DMS153 (cell line): ENCODE measurements around the gene SCN5A.

Experiments
- DNase-seq: peaks from one replicate; lab custom pipeline; 2025; lab: John Stamatoyannopoulos, UW

Gene SCN5A

GRCh38 chr3:38622336-38622735, 27.2 kb downstream of the SCN5A start:
- no peak for DNase-seq

GRCh38 chr3:38620236-38620635, 29.3 kb downstream of the SCN5A start:
- DNase-seq: no peak

- DNase-seq: no peak
Measured at GRCh38 chr3:38618343-38618742, 31.1 kb downstream of the SCN5A start.

- no peak for DNase-seq
Measured at GRCh38 chr3:38617586-38617985, 31.9 kb downstream of the SCN5A start.

- DNase-seq: no peak
Measured at GRCh38 chr3:38617137-38617536, 32.4 kb downstream of the SCN5A start.

- DNase-seq: no peak
Measured at GRCh38 chr3:38616658-38617057, 32.8 kb downstream of the SCN5A start.

- DNase-seq: no peak
Measured at GRCh38 chr3:38616111-38616510, 33.4 kb downstream of the SCN5A start.

- no peak for DNase-seq
Measured at GRCh38 chr3:38614651-38615352, 34.7 kb downstream of the SCN5A start.

- DNase-seq: no peak
Measured at GRCh38 chr3:38614091-38614490, 35.4 kb downstream of the SCN5A start.

- DNase-seq: no peak
Measured at GRCh38 chr3:38613426-38613825, 36.1 kb downstream of the SCN5A start.

GRCh38 chr3:38611866-38612265, 37.6 kb downstream of the SCN5A start:
- no peak for DNase-seq

- DNase-seq: no peak
Measured at GRCh38 chr3:38610934-38611333, 38.6 kb downstream of the SCN5A start.

GRCh38 chr3:38610436-38610835, 39.1 kb downstream of the SCN5A start:
- no peak for DNase-seq

- DNase-seq: no peak
Measured at GRCh38 chr3:38609386-38610111, 39.9 kb downstream of the SCN5A start.

GRCh38 chr3:38608961-38609360, 40.5 kb downstream of the SCN5A start:
- no peak for DNase-seq

- DNase-seq: no peak
Measured at GRCh38 chr3:38608086-38608775, 41.3 kb downstream of the SCN5A start.

- no peak for DNase-seq
Measured at GRCh38 chr3:38606561-38606960, 42.9 kb downstream of the SCN5A start.

GRCh38 chr3:38605981-38606380, 43.5 kb downstream of the SCN5A start:
- no peak for DNase-seq

GRCh38 chr3:38604246-38604645, 45.2 kb downstream of the SCN5A start:
- DNase-seq: no peak

GRCh38 chr3:38603731-38604131, 45.8 kb downstream of the SCN5A start:
- no peak for DNase-seq

GRCh38 chr3:38602576-38603250, 46.8 kb downstream of the SCN5A start:
- no peak for DNase-seq

GRCh38 chr3:38601956-38602550, 47.4 kb downstream of the SCN5A start:
- DNase-seq: no peak
